Measurements from ENCODE around the gene HOXA9.

- TF ChIP-seq CTCF (IDR thresholded peaks at IDR 0.05 in 2 of 3, conservative IDR thresholded peaks at IDR 0.05 in 1 of 3; ENCODE audit: borderline replicate concordance in 1 of 3, insufficient read depth in 1 of 3, low read depth in 2 of 3, low read length in 2 of 3) (no peak), CEBPB (IDR thresholded peaks at IDR 0.05; ENCODE audit: low read depth) (no peak), POLR2A (IDR thresholded peaks at IDR 0.05; ENCODE audit: borderline replicate concordance, extremely low read depth, insufficient read depth, insufficient read length) (no peak), EGR1 (IDR thresholded peaks at IDR 0.05; ENCODE audit: low read depth) (no peak), EZH2phosphoT487 (IDR thresholded peaks at IDR 0.05; ENCODE audit: borderline replicate concordance) (no peak), POLR2AphosphoS5 (IDR thresholded peaks at IDR 0.05; ENCODE audit: low read depth, low read length) (no peak), EZH2 (IDR thresholded peaks at IDR 0.05) (no peak), SIN3A (IDR thresholded peaks at IDR 0.05; ENCODE audit: low read depth) (no peak)
These were observed 9.7 kb upstream of the HOXA9 start for GRCh38 chr7:27174874-27175625.
